Measurements from ENCODE around the gene KRT82.
"Not testable (repeated sequence)": the region's sequence is repeated elsewhere in the genome, so short reads cannot be mapped to it uniquely, and the experiment has no call there.

The KRT82 gene

GRCh38 chr12:52405922-52406385, at the start of gene KRT82:
KRT82 (minus strand) TSS chr12:52406335; CDS start chr12:52406277, 58 bp downstream.
- DNase-seq (ENCODE audit: low read depth in 2 of 2), result no peak

- no peak for DNase-seq (ENCODE audit: low read depth in 2 of 2)
Observed at GRCh38 chr12:52455821-52456220, 49.7 kb upstream of the KRT82 start.

DNA sequence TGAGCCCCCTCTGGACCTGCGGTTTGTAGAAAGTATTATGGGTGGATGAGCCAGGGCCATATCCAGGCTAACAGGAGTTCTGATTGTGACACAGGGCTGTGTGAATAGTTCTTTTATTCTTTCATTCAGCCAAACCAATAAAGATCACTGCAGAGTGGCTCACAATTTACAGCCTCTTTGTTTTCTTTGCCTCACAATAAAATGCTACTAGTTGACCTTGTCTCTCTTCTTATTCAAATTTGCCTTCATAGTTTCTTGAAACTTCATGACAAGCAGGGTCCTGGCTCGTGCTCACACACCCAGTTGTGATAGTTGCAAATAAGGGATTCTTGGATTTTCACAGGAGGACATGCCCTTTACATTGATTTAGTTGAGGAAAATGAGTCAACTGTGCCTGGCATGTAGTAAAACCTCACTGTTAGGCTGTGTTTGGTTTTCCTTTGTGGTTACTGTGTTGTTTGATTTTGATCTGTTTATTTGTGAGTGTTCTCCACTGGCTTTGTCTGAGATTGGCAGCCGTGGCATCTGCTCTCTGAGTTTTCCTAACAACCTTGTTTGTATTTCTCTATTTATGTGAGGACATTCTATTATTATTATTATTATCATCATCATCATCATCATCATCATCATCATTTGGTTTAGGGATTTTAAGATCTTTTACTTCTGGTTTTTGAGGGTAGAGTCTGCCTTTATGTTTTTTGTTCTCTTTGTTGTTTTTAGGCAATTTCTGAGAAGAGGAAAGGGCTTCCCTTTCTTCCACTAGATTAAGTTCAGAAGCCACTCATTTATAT, 48.5 kb upstream of the KRT82 start:
- DNase-seq (ENCODE audit: low read depth in 2 of 2), result no peak

DNA sequence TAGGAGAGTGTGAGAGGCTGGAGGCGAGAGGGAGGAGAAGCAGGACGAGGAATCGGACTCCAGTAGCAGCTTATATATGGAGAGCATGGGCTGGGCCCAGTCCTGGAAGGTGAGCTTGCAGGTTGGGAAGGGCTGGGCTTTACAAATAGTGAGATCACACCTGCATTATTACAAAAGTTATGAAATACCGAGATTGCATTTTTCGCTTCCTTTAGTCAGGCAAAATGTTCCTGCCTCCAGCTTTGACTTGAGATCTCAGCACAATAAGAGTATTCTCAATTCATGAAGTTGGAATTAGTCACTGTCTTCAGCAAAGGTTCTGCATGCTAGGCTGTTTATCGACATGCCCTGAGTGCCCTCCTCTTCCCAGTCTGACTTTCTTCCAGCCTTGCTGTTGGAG, 46.0 kb upstream of the KRT82 start, which contains the start of gene KRT6B:
KRT6B (minus strand) TSS at position 46 of the 400 bp plus-strand sequence. CDS start 68 bp downstream, outside the sequence.
- DNase-seq (ENCODE audit: low read depth in 2 of 2), result no peak

DNA sequence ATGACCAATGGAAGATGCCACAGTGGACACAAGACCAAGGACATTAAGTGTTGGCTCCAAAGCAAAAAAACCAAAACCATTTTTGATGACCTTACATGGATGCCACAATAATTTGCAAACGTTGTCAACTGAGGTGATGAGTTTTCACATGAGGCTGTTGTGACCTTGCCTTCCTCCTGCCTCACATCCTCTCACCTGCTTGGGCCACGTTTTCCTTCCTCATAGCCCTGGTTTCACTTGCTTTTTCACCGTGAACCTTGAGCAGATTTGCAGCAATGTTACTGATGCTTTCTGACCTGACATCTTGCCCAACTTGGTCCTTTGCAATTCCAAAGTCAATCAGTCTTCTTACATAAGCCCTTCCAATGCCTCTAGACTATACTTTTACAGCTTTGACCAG, 42.1 kb upstream of the KRT82 start:
- no peak for DNase-seq (ENCODE audit: low read depth in 2 of 2)

- not testable (repeated sequence) for DNase-seq (ENCODE audit: low read depth in 2 of 2)
Observed at GRCh38 chr12:52447196-52447595, 41.1 kb upstream of the KRT82 start.

DNA sequence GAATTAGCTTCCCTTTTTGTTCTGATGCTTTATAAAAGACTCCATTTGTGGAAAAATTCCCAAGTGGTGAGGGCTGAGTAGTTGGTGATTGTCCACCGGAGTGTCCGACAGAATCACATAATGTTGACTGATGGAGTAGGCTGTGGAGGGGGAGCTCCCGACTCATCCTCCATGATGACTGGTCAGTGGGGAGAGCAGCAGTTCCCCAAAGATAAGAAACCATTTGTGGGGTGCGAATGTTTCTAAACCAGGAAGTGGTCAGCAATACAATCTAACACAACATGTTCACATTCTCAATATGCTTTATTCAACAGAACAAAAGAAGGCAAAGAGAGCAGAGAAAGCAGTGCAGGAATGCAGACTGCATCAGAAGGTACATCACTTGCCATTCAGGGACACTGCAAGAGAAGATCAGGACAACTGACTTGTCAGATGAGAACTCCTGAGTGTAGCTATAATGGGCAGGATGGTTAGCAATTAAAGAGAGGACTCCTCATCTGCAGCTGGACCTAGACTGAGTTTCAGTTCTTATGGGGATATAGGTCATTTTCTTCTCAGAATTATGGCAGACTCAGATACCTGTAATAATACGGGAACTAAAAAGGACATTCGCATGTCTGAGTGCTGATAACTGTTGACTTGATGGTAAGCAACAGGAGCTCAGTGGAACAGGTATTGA, 40.4 kb upstream of the KRT82 start:
- DNase-seq (ENCODE audit: low read depth in 2 of 2), result no peak

GRCh38 chr12:52445876-52446275, 39.7 kb upstream of the KRT82 start:
- no peak for DNase-seq (ENCODE audit: low read depth in 2 of 2)

DNA sequence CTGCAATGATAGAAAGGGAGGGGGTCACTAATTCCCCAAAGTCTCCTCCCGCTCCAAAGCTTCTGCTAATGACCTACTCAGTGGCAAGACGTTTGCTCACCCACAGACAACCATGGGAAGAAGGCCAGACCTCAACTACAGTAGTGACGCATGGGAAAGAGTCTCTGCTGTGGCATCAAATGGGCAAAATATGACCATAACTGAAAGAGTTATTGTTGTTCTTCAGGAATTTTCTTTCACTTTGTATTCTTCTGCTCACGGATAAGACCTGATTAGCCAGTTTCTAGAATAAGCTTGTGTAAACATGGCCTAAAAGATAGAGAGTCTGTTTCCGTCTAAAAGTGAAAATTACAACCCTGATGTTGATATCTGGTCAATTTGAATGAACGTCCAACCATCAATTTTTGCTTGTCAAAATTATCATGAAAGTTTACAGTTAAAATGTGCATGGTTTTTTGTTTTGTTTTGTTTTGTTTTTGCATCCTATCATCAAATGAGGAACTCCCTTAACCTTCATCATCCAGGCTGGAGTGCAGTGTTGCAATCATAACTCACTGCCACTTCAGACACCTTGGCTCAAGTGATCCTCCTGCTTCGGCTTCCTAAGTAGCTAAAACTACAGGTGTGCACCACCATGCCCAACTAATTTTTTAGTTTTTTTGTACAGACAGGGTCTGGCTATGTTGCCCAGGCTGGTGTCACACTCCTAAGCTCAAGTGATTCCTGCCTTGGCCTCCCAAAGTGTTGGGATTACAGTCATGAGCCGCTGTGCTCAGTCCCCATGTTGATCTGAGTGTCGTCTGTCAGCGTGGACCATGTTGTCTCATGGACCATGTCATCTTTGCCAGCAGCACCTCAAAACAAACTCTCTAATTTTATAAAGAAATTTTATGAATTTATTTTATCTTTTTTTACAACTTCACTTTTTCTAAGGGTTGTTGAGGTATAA, 38.8 kb upstream of the KRT82 start:
- no peak for DNase-seq (ENCODE audit: low read depth in 2 of 2)

DNA sequence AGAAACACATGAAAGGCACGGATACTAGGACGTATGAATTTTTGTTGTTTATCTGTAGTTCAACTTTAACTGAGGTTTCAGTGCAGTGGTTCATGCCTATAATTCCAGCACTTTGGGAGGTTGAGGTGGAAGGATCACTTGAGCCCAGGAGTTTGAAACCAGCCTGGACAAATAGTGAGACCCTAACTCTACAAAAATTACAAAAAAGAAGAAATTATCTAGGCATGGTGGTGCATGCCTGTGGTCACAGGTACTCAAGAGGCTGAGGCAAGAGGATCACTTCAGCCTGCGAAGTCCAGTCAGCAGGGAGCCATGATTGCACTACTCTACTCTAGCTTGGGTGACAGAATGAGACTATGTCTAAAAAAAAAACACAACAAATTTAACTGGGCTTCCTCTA, 37.8 kb upstream of the KRT82 start:
- no peak for DNase-seq (ENCODE audit: low read depth in 2 of 2)

- DNase-seq (ENCODE audit: low read depth in 2 of 2), result no peak
Observed at GRCh38 chr12:52442600-52443061, 36.5 kb upstream of the KRT82 start.

- DNase-seq (ENCODE audit: low read depth in 2 of 2), result no peak
Observed at GRCh38 chr12:52441320-52441911, 35.3 kb upstream of the KRT82 start.

DNA sequence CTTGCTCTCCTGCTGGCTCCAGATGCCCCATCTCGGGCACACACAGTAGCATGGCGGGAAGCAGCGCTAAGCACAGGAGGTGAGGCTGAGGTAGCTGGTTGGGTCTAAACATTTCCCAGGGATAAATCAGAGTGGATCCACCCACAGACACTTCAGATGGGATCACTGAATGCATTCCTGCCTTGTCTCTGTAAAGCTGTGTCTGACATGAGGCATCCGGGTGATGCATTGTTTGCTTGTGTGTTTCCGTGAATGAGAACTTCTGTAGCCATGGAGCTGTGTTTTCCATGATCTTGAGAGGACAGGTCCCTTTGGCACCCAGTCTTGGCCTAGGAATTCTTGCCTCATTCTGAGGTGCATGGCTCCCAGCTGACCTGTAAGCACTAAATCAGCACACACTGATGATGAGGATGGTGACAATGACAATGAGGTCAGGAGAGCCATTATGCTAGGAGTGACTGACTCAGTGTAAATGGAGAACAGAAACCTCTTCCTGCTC, 34.7 kb upstream of the KRT82 start:
- no peak for DNase-seq (ENCODE audit: low read depth in 2 of 2)

GRCh38 chr12:52439845-52440244, 33.7 kb upstream of the KRT82 start:
- no peak for DNase-seq (ENCODE audit: low read depth in 2 of 2)

- no peak for DNase-seq (ENCODE audit: low read depth in 2 of 2)
Observed at GRCh38 chr12:52439420-52439819, 33.3 kb upstream of the KRT82 start.

- no peak for DNase-seq (ENCODE audit: low read depth in 2 of 2)
Observed at GRCh38 chr12:52438305-52439301, 32.5 kb upstream of the KRT82 start.

GRCh38 chr12:52437508-52437907, 31.4 kb upstream of the KRT82 start:
- DNase-seq (ENCODE audit: low read depth in 2 of 2), result no peak

DNA sequence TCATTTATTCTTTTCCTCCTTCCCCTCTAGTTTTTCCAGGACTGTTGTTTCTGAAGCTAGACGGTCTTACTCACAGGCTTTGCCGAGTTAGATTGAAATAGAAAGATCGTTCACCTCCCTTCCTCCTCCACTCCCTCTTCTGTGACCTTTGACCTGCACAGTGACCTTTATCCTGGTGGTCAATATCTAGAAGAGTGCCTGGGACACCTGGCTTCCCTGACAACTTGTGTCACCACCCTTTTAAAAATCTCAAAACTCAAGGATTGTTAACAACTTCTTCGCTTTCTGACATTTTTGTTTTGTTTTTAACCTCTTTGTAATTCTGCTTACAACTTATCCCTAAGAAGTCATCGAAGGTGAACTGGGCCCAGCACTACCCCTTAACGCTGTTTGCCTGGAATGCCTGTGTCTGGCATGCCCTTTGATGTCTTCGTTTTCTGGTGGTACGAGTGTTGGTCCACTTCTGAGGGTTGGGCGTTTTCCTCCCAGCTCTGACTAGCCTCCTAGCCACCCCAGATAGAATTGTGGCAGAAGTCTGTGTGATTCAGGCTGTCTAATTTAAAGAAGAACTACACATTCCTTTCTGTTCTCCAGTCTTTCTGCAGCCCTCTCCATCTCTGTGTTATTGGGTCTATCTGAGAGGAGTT, 30.8 kb upstream of the KRT82 start:
- DNase-seq (ENCODE audit: low read depth in 2 of 2), result no peak

Measured in stimulated activated CD8-positive, alpha-beta memory T cell treated with anti-CD3 and anti-CD28 coated beads, Interleukin-2, amount 100 ng/mL, for 48 hours (primary cell).